ENCODE measurements around the gene NRL.

The NRL gene

DNA sequence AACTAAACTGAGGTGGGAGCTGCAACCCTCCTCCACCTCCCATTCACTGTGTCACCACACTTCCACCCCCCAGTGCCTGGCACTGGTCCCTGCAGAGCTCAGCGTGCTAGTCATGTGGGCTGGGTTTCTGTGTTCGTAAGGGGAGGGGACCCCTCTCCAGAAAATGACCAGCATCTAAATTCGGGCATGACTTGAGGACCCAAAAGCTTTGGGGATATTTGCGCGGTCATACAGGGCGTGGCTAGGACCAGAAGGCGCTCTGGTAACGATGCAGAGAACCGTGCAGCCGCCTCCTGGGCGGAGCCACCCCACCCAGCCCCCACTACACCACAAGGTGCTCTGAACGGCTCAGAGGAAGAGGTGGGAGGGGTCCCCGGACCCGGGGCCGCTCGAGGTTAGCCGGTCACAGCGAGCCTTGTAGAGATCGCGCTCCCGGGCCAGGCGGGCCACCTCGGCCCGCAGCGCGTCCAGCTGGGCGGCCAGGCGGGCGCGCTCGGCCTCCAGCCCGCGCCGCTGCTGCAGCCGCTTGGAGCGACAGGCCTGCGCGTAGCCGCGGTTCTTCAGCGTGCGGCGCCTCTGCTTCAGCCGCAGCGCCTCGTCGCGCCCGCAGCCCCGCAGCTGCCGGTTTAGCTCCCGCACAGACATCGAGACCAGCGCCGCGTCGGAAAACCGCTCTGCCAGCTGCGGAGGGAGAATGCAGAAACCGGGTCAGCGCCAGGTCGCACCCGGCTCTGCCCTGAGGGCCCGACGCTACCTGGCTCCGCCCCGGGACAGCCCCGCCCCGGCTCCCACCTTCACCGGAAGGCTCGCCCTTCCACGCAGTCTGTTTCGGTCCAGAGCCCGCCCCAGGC is 33.6 kb downstream of the NRL start:
- TF ChIP-seq ZNF274 (IDR thresholded peaks at IDR 0.05; ENCODE audit: low read depth, low read length), result no peak
- H3K4me3 ChIP-seq (ENCODE audit: low read length), result peak overlapping the region; percentile 68; the same call in 1 of the 2 replicates

DNA sequence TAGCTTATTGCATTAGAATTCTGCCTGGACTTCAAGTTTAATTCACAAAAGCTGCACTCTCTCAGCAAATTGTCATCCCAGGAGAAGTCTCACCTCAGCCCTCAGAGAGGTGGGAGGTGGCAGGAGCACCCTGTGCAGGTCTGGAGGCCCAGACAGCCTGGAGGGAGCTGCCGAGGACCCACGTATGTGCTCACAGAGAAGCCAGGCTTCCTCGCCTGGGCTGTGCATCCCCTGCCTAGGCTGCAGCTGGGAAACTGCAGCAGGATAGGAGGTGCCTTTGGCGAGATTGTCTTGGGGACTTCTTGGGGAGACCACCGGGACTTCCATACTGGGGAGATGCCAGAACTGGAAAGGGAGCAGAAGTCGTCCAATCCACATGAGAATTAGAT is 34.6 kb downstream of the NRL start:
- H3K4me3 ChIP-seq (ENCODE audit: low read length), result no peak overlapping the region
- no peak for TF ChIP-seq ZNF274 (IDR thresholded peaks at IDR 0.05; ENCODE audit: low read depth, low read length)

DNA sequence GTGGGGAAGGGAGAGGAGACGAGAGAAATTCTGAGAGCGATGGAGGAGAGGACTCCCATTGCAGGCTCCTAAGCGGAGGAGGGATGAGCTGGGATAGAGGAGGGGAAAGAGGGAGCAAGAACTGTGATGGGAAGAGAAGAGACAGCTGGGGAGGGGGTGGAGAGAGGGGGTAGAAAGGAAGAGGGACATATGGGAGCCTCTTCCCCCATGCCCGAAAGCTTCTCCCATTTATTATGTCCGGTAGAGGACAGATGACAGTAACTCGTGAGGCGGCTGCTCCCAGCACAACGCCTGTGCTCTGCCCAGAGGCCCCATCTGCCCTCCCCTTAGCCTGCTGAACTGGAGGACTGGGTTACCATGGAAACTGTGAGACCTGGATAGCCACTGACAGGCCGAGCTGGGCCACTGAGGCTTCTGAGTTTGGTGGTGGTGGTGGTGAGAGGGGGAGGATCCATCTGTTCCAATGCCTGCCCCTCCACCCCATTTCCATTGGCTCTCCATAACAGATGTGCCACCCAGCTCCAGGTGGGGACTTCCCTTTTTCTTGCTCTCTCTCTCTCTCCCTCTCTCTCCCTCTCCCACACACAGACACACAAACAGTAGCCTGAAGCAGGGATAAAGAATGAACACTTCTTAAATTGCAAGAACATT is 35.1 kb downstream of the NRL start:
- no peak overlapping the region for H3K4me3 ChIP-seq (ENCODE audit: low read length)

DNA sequence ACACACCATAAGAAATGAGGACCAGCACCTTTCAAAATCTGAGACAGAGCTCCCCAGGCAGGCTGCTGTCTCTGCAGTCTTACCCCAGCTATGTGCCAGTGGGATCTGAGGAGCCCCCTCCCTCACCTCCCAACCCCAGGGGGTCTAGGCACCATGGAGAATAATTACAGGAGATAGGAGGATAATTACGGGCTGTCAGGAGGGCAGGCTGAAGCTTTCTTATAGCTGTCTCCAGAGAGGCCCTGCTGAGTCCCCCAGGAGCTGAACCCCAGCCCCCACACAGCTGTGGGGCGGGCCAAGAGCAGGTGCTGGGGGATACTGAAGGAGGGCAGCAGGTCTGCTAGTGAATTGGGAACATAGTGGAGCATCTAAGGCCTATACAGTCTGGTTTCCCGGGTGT is 36.6 kb downstream of the NRL start:
- no peak for TF ChIP-seq ZNF274 (IDR thresholded peaks at IDR 0.05; ENCODE audit: low read depth, low read length)
- no peak overlapping the region for H3K4me3 ChIP-seq (ENCODE audit: low read length)

More for the DNA sequence above, 35.1 kb downstream of the NRL start:
- no peak for TF ChIP-seq ZNF274 (IDR thresholded peaks at IDR 0.05; ENCODE audit: low read depth, low read length)

DNA sequence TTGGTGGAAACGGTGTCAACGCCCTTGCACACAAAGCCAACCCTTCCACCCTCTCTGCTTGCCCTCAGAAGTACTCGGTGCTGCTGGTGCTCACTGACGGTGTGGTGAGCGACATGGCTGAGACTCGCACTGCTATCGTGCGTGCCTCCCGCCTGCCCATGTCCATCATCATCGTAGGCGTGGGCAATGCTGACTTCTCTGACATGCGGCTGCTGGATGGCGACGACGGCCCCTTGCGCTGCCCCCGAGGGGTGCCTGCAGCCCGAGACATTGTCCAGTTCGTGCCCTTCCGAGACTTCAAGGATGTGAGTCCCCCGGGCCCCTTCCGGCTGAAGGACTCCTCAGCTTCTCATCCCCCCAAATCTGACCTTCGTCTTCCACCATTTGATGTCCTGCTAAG is 37.7 kb downstream of the NRL start:
- no peak for TF ChIP-seq ZNF274 (IDR thresholded peaks at IDR 0.05; ENCODE audit: low read depth, low read length)
- H3K4me3 ChIP-seq (ENCODE audit: low read length), result no peak overlapping the region

DNA sequence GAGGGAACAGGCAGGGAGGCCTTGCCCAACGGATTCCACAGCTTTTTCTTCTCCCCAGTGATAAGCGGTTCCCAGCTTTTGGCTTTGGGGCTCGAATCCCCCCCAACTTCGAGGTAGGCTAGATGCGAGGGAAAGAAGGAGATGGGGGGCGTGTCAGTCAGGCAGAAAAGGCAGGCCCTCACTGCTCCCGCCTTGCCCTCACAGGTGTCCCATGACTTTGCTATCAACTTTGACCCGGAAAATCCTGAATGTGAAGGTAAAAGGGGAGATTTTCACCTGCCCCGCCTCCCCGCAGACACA is 38.5 kb downstream of the NRL start:
- no peak for TF ChIP-seq ZNF274 (IDR thresholded peaks at IDR 0.05; ENCODE audit: low read depth, low read length)
- H3K4me3 ChIP-seq (ENCODE audit: low read length), result no peak overlapping the region

DNA sequence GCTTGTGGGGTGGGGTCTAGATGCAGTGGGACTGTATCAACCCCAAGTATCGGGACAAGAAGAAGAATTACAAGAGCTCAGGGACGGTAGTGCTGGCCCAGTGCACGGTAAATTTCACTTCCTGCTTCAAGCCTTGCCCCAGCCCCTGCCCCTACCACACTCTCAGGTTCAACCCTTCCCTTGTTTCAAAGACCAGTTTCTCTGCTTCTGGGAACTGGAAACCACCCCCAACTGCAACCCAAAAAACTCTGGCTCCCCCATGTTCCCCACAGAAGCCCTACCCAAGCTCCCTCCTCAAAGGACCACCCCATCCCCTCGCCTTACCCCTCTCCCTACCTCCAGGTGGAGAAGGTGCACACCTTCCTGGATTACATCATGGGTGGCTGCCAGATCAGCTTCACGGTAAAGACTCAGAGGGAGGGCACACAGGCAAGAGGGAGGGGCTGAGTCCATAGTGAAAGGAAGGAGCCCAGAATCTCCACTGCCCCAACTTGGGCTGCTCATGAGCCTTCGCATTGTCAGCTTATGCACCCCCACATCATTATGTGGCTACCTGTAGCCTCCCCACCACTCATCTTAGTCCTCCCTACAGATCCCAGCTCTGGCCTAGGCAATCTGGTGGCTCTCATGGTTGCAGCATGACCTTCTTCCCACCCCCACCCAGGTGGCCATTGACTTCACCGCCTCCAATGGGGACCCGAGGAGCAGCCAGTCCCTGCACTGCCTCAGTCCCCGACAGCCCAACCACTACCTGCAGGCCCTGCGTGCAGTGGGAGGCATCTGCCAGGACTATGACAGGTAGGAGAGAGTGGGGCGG is 39.1 kb downstream of the NRL start:
- no peak for TF ChIP-seq ZNF274 (IDR thresholded peaks at IDR 0.05; ENCODE audit: low read depth, low read length)
- H3K4me3 ChIP-seq (ENCODE audit: low read length), result no peak overlapping the region

DNA sequence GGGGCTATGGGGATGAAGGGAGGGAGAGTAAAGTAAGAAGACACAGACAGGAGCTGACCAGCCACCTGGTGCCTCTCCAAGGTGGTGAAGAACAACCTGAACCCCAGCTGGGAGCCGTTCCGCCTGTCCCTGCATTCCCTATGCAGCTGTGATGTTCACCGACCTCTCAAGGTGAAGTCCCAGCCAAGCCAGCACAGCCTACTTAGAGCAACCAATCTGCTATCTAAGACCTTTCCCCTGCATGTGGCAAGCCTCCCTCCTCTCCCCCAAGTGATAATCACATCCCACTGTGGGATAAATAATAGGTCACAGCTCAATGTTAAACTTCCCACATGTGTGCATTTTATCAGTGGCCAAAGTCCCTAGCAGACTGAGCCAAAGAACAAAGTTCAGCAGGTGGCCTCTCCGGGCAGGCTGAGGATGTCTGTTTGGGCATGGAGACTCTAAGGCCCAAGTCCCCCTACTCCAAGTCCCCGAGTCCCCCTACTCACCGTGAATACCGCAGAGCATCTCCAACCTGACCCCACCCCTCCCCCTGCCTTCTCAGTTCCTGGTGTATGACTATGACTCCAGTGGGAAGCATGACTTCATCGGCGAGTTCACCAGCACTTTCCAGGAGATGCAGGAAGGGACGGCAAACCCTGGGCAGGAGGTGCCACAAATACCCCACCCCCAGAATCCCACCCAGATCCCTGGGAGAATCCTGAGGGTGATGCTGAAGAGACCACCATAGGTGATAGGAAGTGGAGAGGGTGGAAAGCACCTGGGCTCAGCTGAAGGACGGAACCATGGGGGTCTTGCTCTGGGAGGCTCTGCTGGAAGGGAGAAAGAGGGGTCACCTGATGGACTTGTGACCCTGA is 39.9 kb downstream of the NRL start:
- no peak overlapping the region for H3K4me3 ChIP-seq (ENCODE audit: low read length)
- TF ChIP-seq ZNF274 (IDR thresholded peaks at IDR 0.05; ENCODE audit: low read depth, low read length), result no peak

DNA sequence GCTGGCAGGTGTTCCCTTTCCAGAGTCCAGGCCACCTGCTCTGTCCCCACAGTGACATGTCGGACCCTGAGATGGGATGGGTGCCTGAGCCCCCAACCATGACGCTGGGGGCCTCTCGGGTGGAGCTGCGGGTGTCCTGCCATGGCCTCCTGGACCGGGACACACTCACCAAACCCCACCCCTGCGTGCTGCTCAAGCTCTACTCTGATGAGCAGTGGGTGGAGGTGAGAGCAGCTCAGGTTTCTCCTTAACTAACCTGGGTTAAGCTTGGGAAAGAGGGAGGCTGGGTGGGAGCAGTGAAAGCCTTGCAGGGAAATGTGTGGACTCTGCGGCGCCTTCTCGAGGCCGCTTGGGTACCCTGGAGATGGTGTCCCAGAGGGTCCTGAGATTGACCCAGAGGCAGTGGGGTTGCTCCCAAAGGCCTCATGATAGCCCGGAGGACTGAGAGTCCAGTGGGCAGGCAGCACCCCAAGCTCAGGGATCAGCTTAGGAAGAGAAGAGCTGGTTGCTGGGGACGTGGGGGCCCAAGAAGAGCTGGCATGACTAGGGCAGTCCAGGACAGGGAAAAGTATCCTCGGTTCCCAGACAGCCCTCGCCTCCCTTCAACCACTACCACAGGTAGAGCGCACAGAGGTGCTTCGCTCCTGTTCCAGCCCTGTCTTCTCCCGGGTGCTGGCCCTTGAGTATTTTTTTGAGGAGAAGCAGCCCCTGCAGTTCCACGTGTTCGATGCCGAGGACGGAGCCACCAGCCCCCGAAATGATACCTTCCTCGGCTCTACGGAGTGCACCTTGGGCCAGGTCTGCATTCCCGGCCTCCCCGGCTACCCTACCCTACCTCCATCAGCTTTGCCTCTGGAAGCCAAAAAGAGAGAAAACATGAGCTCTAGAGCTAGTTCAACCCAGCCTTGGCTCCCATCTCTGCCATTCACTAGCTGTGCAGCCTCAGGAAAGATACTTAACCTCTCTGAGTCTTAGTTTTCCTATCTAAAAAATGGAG is 41.6 kb downstream of the NRL start:
- H3K4me3 ChIP-seq (ENCODE audit: low read length), result no peak overlapping the region
- TF ChIP-seq ZNF274 (IDR thresholded peaks at IDR 0.05; ENCODE audit: low read depth, low read length), result no peak

DNA sequence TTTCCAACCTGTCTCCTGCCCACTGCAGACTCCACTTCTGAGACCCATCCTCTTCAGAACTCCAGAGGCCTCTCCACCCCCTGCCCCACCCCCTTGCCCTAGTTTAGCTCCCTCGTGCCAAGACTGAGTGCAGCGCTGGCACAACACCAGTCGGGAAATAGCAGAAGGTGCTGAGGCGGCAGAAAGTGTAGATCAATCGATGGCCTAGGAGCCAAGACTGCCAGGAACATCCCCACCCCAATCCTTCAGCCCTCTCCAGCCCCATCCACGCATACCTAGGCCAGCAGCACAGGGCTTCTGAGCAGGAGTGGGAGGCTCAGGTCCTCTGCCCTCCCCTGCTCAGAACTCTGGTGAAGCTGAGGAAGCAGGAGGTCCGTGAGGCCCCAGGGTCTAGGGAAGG is 42.3 kb downstream of the NRL start:
- TF ChIP-seq ZNF274 (IDR thresholded peaks at IDR 0.05; ENCODE audit: low read depth, low read length), result no peak
- H3K4me3 ChIP-seq (ENCODE audit: low read length), result no peak overlapping the region

DNA sequence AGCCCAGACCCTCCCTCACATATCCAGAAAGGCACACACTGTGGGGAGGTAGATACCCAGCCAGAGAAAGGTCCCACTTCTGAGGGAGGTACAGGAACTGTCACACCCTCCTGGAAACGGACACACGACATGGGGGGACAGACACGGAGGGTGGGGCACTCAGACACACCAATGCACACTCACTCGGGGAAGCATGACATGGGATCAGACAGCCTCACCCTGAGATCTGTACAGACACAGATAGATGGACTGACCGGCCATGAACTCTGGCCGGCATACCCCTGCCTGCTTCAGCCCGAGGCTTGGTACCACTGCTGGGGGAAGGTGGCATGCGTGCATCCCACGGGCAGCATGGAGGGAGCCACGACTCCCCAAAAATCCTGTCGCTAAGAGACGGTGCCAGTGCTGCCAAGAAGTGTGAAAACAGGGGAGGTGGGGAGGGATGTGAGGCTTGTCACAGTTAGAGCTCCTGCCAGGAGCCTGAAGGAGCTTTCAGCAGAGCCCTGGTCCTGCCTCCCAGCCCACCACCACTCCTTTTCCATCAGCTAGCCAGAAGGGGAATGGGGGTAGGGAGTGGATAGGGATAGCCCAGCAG is 42.8 kb downstream of the NRL start:
- no peak for TF ChIP-seq ZNF274 (IDR thresholded peaks at IDR 0.05; ENCODE audit: low read depth, low read length)
- H3K4me3 ChIP-seq (ENCODE audit: low read length), result no peak overlapping the region

DNA sequence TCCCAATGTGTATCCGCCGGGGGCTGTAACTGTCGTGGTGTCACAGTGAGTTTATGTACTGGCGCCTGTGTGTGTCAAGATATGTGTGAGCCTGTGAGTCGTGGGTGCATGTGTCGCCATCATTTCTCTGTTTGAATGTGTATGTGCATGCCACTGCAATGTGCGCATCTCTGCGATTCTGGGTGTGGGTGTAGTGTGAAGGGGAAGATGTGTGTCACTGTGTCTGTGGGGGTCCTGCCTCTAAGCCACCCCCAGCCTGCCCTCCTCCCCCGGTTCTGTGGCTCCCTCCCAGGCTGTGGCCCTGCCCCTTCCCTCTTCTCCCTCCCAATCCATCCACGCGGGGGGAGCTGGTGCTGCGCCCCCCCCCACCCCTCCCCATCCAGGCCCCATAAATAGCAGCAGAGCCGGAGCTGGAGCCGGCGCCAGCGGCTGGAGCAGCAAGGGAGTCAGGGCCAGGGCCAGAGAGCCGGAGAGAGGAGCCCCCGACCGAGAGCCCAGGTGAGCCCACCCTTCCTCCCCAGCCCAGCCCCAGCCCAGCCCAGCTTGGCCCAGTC is 43.5 kb downstream of the NRL start, which contains the start of gene CPNE6:
Gene CPNE6 (plus strand): TSS at position 419 of the 554 bp plus-strand sequence. CDS start 1,375 bp downstream, outside the sequence.
- TF ChIP-seq ZNF274 (IDR thresholded peaks at IDR 0.05; ENCODE audit: low read depth, low read length), result no peak

More for the DNA sequence above, 43.5 kb downstream of the NRL start, which contains the start of gene CPNE6:
- no peak within 1 kb of the TSS for H3K4me3 ChIP-seq (ENCODE audit: low read length)

All from GM08714 (cell line).